Spinal cord (tissue), 10 donors: ENCODE measurements around the gene SCUBE1. TPM values are rescaled to one million over a fixed set of nuclear protein-coding genes. Genes with fewer than 3 reads are reported as not detected.
"Not testable (repeated sequence)": the region's sequence is repeated elsewhere in the genome, so short reads cannot be mapped to it uniquely, and the experiment has no call there.

Experiments used
- DNase-seq, 6 donors: peaks; one replicate each; pipeline versions ENCODE4 v3.0.0 to v3.0.0-alpha.2; 2013 to 2015; ENCODE audit warnings: low spot score in 6 of 6, low read depth in 4 of 6
- H3K27ac ChIP-seq: one replicate; pipeline ENCODE4 v1.5.1; 2013; ENCODE audit warnings: low read depth, low read length, control low read depth
- H3K27me3 ChIP-seq: one replicate; pipeline ENCODE4 v1.6.1; 2013; ENCODE audit warnings: low read length; ENCODE audit not compliant: control insufficient read depth, insufficient read depth
- H3K36me3 ChIP-seq: one replicate; pipeline ENCODE4 v1.6.1; 2013; ENCODE audit warnings: low read length; ENCODE audit not compliant: control insufficient read depth, insufficient read depth
- H3K4me1 ChIP-seq: one replicate; pipeline ENCODE4 v1.6.1; 2013; ENCODE audit warnings: low read length; ENCODE audit not compliant: control insufficient read depth, insufficient read depth
- H3K4me3 ChIP-seq: one replicate; pipeline ENCODE4 v1.5.1; 2013; ENCODE audit warnings: low read depth, low read length, control low read depth
- H3K9me3 ChIP-seq: one replicate; pipeline ENCODE4 v1.6.1; 2013; ENCODE audit warnings: low read length; ENCODE audit not compliant: control insufficient read depth, insufficient read depth
- WGBS: methylation state at CpG from one replicate; pipeline ENCODE4 v1.1.5; 2013; ENCODE audit warnings: missing lambda C conversion rate; ENCODE audit not compliant: insufficient coverage; 5-methylcytosine and 5-hydroxymethylcytosine counted together
- polyA plus RNA-seq, 2 donors: library from polyadenylated mRNA; unstranded; fragments of 120-200 nt; gene quantifications; one replicate each; pipeline ENCODE4 v1.2.1, GENCODE V29; 2013; ENCODE audit not compliant: insufficient read length in 2 of 2
- total RNA-seq, 2 donors: library from RNA; depleted of rRNA in 1 of 2; stranded (reverse); fragments of 120-200 nt in 1 of 2; fragments of >200 nt in 1 of 2; gene quantifications; one replicate each; pipeline versions ENCODE4 v1.2.3 to v1.2.4, GENCODE V29; 2013 to 2014
- donor health status: healthy.

SCUBE1 gene
- total and polyA plus RNA-seq, 4 donors = 5.3 to 13.1 (median 10.6) TPM

GRCh38 chr22:43363315-43364168 lies 20.4 kb upstream of the SCUBE1 start:
- Histone ChIP-seq H3K27ac (no peak overlapping the region), H3K36me3 (no peaks in the 10 kb centered on the region), H3K4me3 (no peak overlapping the region), H3K9me3 (no peaks in the 10 kb centered on the region), H3K27me3 (no peaks in the 10 kb centered on the region), H3K4me1 (peaks cover 12% of the 10 kb centered on the region)
- peak in 2 of 6 donors; percentile 41 to 76 for DNase-seq
- WGBS = 46% methylated on average over 20 of the region's 27 CpGs

DNA sequence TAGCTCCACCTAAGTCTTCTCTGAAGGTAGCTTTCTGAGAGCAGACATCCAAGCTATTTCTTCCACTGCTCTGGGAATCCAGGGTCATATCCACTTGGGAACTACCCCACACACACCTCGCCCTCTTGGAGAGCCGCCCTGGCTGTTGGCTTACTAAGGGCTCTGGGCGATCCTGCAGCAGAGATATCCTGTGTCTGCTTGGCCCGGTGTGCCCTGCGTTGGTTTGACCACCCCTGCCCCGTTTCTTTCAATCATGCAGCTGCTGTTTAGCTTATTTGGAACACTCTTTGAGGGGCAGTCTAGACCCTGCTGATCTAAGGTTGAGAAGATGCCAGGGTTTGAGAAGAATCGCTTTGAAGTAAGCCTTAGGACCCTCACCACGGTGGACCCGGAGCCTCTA lies 17.4 kb upstream of the SCUBE1 start:
- peaks cover 12% of the 10 kb centered on the region for H3K4me1 ChIP-seq
- 87% methylated on average over 7 of the region's 9 CpGs for WGBS
- H3K27ac ChIP-seq = no peak overlapping the region
- H3K36me3 ChIP-seq = no peaks in the 10 kb centered on the region
- H3K4me3 ChIP-seq = no peak overlapping the region
- no peak for DNase-seq
- H3K9me3 ChIP-seq = no peaks in the 10 kb centered on the region
- no peaks in the 10 kb centered on the region for H3K27me3 ChIP-seq

- DNase-seq = no peak
- 78% methylated on average over 11 of the region's 11 CpGs for WGBS
- no peaks in the 10 kb centered on the region for H3K36me3 ChIP-seq
- H3K27me3 ChIP-seq = no peaks in the 10 kb centered on the region
- H3K4me1 ChIP-seq = no peaks in the 10 kb centered on the region
- H3K9me3 ChIP-seq = no peaks in the 10 kb centered on the region
- no peak overlapping the region for H3K4me3 ChIP-seq
- no peak overlapping the region for H3K27ac ChIP-seq
Measured at GRCh38 chr22:43356881-43357280, 13.7 kb upstream of the SCUBE1 start.

- WGBS = 100% methylated on average over 8 of the region's 10 CpGs
- H3K4me3 ChIP-seq, H3K27me3 ChIP-seq, DNase-seq, H3K4me1 ChIP-seq, H3K9me3 ChIP-seq, H3K27ac ChIP-seq, H3K36me3 ChIP-seq: not testable (repeated sequence)
Measured at GRCh38 chr22:43355688-43356087, 12.5 kb upstream of the SCUBE1 start.

- no peak overlapping the region for H3K4me3 ChIP-seq
- DNase-seq = no peak
- H3K27me3 ChIP-seq = no peaks in the 10 kb centered on the region
- no peak overlapping the region for H3K27ac ChIP-seq
- H3K9me3 ChIP-seq = no peaks in the 10 kb centered on the region
- H3K4me1 ChIP-seq = no peaks in the 10 kb centered on the region
- 100% methylated on average over 1 of the region's 5 CpGs for WGBS
- no peaks in the 10 kb centered on the region for H3K36me3 ChIP-seq
Measured at GRCh38 chr22:43351966-43352345, 8.8 kb upstream of the SCUBE1 start.

DNA sequence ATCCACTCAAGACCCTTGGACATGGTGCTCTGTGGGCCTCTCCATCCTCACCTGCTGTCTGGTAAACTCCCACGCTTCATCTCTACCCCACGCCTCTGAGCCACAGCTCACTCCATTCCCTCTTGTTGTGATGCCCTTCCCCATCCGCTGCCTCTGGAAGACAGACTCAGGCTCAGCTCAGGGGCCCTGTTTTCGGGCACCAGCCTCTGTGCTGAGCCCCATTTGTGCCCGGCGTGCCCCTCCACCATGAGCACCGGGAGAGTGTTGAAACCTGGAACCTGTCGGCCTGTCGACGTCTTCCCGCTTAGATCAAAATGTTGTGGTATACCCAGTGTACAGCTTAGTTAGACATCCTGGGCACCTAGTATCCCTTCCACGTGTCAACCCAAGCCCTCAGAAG lies 6.5 kb upstream of the SCUBE1 start:
- no peak overlapping the region for H3K4me3 ChIP-seq
- 96% methylated on average over 11 of the region's 12 CpGs for WGBS
- no peak overlapping the region for H3K27ac ChIP-seq
- H3K36me3 ChIP-seq = no peaks in the 10 kb centered on the region
- peaks cover 12% of the 10 kb centered on the region for H3K27me3 ChIP-seq
- peaks cover 7% of the 10 kb centered on the region for H3K4me1 ChIP-seq
- H3K9me3 ChIP-seq = no peaks in the 10 kb centered on the region
- DNase-seq = no peak

DNA sequence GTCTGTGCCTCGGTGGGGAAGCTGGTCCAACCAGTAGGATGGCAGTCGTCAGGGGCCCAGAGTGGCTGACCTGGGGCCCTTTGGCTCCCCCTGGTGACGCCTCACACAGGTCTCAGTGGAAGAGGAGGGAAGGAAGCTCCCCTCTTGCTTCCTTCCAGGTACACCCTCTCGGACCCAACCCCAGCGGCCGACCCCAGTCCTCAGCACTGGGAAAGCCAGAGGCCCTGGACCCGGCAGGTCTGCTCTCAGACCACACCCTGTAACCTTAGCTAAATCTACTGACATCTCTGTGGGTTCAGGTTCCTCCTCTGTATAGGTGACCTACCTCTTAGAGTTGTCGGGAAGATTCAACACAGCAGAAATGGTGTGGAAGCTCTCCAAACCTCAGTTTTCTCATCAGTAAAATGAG lies 3.4 kb upstream of the SCUBE1 start:
- Histone ChIP-seq H3K36me3 (no peaks in the 10 kb centered on the region), H3K27ac (no peak overlapping the region), H3K9me3 (no peaks in the 10 kb centered on the region), H3K27me3 (peaks cover 34% of the 10 kb centered on the region), H3K4me3 (no peak overlapping the region), H3K4me1 (peaks cover 22% of the 10 kb centered on the region)
- WGBS = 37% methylated on average over 5 of the region's 8 CpGs
- peak in 1 of 6 donors; percentile 39 for DNase-seq

- H3K36me3 ChIP-seq = no peaks in the 10 kb centered on the region
- no peak overlapping the region for H3K4me3 ChIP-seq
- WGBS = 86% methylated on average over 7 of the region's 7 CpGs
- no peak overlapping the region for H3K27ac ChIP-seq
- DNase-seq = no peak
- H3K9me3 ChIP-seq = no peaks in the 10 kb centered on the region
- H3K27me3 ChIP-seq = peaks cover 41% of the 10 kb centered on the region
- peaks cover 25% of the 10 kb centered on the region for H3K4me1 ChIP-seq
Measured at GRCh38 chr22:43345761-43346301, 2.7 kb upstream of the SCUBE1 start.

GRCh38 chr22:43345356-43345755 lies 2.2 kb upstream of the SCUBE1 start:
- no peak overlapping the region for H3K27ac ChIP-seq
- no peak for DNase-seq
- H3K9me3 ChIP-seq = no peaks in the 10 kb centered on the region
- no peak overlapping the region for H3K4me3 ChIP-seq
- 90% methylated on average over 7 of the region's 7 CpGs for WGBS
- H3K4me1 ChIP-seq = peaks cover 25% of the 10 kb centered on the region
- no peaks in the 10 kb centered on the region for H3K36me3 ChIP-seq
- peaks cover 41% of the 10 kb centered on the region for H3K27me3 ChIP-seq

GRCh38 chr22:43344520-43344787 lies 1.3 kb upstream of the SCUBE1 start:
- peak in 1 of 6 donors; percentile 22 for DNase-seq
- peaks cover 41% of the 10 kb centered on the region for H3K27me3 ChIP-seq

More at GRCh38 chr22:43344520-43344787, 1.3 kb upstream of the SCUBE1 start:
- 79% methylated on average over 5 of the region's 6 CpGs for WGBS
- Histone ChIP-seq H3K9me3 (no peaks in the 10 kb centered on the region), H3K27ac (no peak overlapping the region), H3K36me3 (no peaks in the 10 kb centered on the region), H3K4me3 (no peak overlapping the region), H3K4me1 (peaks cover 25% of the 10 kb centered on the region)
